Astrocyte of the cerebellum (primary cell): ENCODE data around the gene LAG3.

Experiments
- DNase-seq: peaks from one replicate; pipeline ENCODE4 v3.0.0-alpha.2; 2011; ENCODE audit warnings: low read depth
- H3K4me3 ChIP-seq: 2 replicates; pipeline ENCODE4 v1.5.1; 2011; ENCODE audit warnings: mild to moderate bottlenecking, low read depth, low read length, moderate library complexity
- CTCF ChIP-seq: IDR thresholded peaks from 2 replicates; pipeline ENCODE4 v1.5.1; 2012; ENCODE audit warnings: low read length, low read depth, moderate library complexity, mild to moderate bottlenecking; ENCODE audit errors: missing control alignments
- in situ Hi-C: cut with HindIII; loops from 2 replicates; pipeline ENCODE4 v1.10.0; 2017; ENCODE audit warnings: low sequenced_read_pairs

Gene LAG3

GRCh38 chr12:6782119-6782518 lies 9.8 kb downstream of the LAG3 start:
- in situ Hi-C loops: no loop called here
- no peak for TF ChIP-seq CTCF
- DNase-seq: no peak
- H3K4me3 ChIP-seq: no peak overlapping the region

GRCh38 chr12:6782850-6783566 lies 10.7 kb downstream of the LAG3 start:
- no peak overlapping the region for H3K4me3 ChIP-seq
- in situ Hi-C loops: no loop called here
- DNase-seq: no peak
- TF ChIP-seq CTCF: no peak

- no peak for TF ChIP-seq CTCF
- in situ Hi-C loops: no loop called here
- H3K4me3 ChIP-seq: no peak overlapping the region
- no peak for DNase-seq
Observed at GRCh38 chr12:6783828-6784227, 11.5 kb downstream of the LAG3 start.

GRCh38 chr12:6784296-6784695 lies 12.0 kb downstream of the LAG3 start:
- in situ Hi-C loops: no loop called here
- TF ChIP-seq CTCF: no peak
- no peak overlapping the region for H3K4me3 ChIP-seq
- no peak for DNase-seq

- no peak for TF ChIP-seq CTCF
Observed at GRCh38 chr12:6784761-6785160, 12.4 kb downstream of the LAG3 start.

GRCh38 chr12:6786416-6787094 lies 14.2 kb downstream of the LAG3 start:
- TF ChIP-seq CTCF: no peak

More at GRCh38 chr12:6784761-6785160, 12.4 kb downstream of the LAG3 start:
- no peak for DNase-seq
- in situ Hi-C loops: no loop called here
- H3K4me3 ChIP-seq: no peak overlapping the region

More at GRCh38 chr12:6786416-6787094, 14.2 kb downstream of the LAG3 start:
- in situ Hi-C loops: no loop called here
- no peak overlapping the region for H3K4me3 ChIP-seq
- DNase-seq: no peak
